IMR-90 (cell line): ENCODE results near the gene CREB1.

ENCODE experiments used
- CTCF ChIP-seq: conservative IDR thresholded peaks from 2 replicates; pipeline ENCODE4 v1.5.1; 2012; ENCODE audit warnings: mild to moderate bottlenecking, low read depth, low read length, improper control_type of control experiment
- MAZ ChIP-seq: IDR thresholded peaks from 2 replicates; pipeline ENCODE4 v1.6.1; 2012; ENCODE audit warnings: low read depth, mild to moderate bottlenecking, low read length, improper control_type of control experiment, moderate library complexity, borderline replicate concordance
- POLR2A ChIP-seq: IDR thresholded peaks from 2 replicates; pipeline ENCODE4 v1.6.1; 2012; ENCODE audit warnings: mild to moderate bottlenecking, low read depth, low read length

DNA sequence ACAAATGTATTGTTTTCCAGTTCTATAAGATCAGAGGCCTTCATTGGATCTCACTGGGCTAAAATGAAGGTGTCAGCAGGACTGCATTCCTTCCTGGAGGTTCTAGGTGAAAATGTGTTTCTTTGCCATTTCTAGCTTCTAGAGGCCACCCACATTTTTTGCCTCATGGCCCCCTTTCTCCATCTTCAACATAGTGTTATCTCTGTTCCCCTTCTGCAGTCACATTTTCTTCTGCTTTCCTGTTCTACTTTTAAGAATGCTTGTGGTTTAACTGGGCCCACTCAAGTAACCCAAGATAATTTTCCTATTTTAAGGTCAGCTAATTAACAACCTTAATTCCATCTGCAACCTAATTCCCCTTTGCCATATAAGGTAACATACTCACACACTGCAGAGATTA lies 59.4 kb downstream of the CREB1 start:
- TF ChIP-seq POLR2A (no peak), CTCF (no peak), MAZ (no peak)
